Activated T-helper 1 cell treated with Interleukin-2 at 50 U/mL for 16 hours (primary cell): ENCODE results near the gene CGB7.
A peak's percentile ranks its signal among the peaks of the same experiment; 100 is the strongest.
"Not testable (repeated sequence)": the region's sequence is repeated elsewhere in the genome, so short reads cannot be mapped to it uniquely, and the experiment has no call there.

Experiments used
- DNase-seq: peaks from one replicate; pipeline ENCODE4 v3.0.0-alpha.2; 2020; ENCODE audit warnings: low read depth

CGB7 gene

GRCh38 chr19:49073514-49074378 lies 16.2 kb upstream of the CGB7 start:
- DNase-seq = no peak

- no peak for DNase-seq
These were observed 14.5 kb upstream of the CGB7 start for GRCh38 chr19:49071860-49072547.

- DNase-seq = no peak
These were observed 12.9 kb upstream of the CGB7 start for GRCh38 chr19:49070416-49070815.

GRCh38 chr19:49069026-49069425 lies 11.5 kb upstream of the CGB7 start:
- no peak for DNase-seq

- DNase-seq = no peak
These were observed 10.0 kb upstream of the CGB7 start for GRCh38 chr19:49067554-49067953.

GRCh38 chr19:49065905-49066512 lies 8.5 kb upstream of the CGB7 start:
- DNase-seq = no peak

GRCh38 chr19:49064768-49065611 lies 7.4 kb upstream of the CGB7 start, which contains the start of gene NTF4:
NTF4 (minus strand) TSS chr19:49064818; CDS start chr19:49061997, 2,821 bp downstream.
- DNase-seq = no peak

- DNase-seq = no peak
These were observed 6.6 kb upstream of the CGB7 start for GRCh38 chr19:49064029-49064629.

- DNase-seq = no peak
These were observed 3.9 kb upstream of the CGB7 start for GRCh38 chr19:49061445-49061844.

GRCh38 chr19:49061000-49061399 lies 3.5 kb upstream of the CGB7 start:
- DNase-seq = no peak

GRCh38 chr19:49059053-49059452 lies 1.5 kb upstream of the CGB7 start:
- DNase-seq = no peak

- no peak for DNase-seq
These were observed 1.0 kb upstream of the CGB7 start for GRCh38 chr19:49058562-49058961.

GRCh38 chr19:49056902-49057596 lies 500 bp downstream of the CGB7 start:
- not testable (repeated sequence) for DNase-seq

- DNase-seq = peak; percentile 33
These were observed 1.2 kb downstream of the CGB7 start for GRCh38 chr19:49056101-49056901.

- DNase-seq = not testable (repeated sequence)
These were observed 7.0 kb downstream of the CGB7 start for GRCh38 chr19:49050376-49051033.

- not testable (repeated sequence) for DNase-seq
These were observed 7.7 kb downstream of the CGB7 start for GRCh38 chr19:49049834-49050233.

GRCh38 chr19:49049011-49049410 lies 8.5 kb downstream of the CGB7 start, which contains the start of gene CGB8:
CGB8 (minus strand) TSS chr19:49049111; CDS start chr19:49048739, 372 bp downstream.
- DNase-seq = not testable (repeated sequence)

GRCh38 chr19:49043548-49043947 lies 14.0 kb downstream of the CGB7 start, which contains the start of gene CGB5:
CGB5 (plus strand) TSS chr19:49043848; CDS start chr19:49044210, 362 bp downstream.
- not testable (repeated sequence) for DNase-seq

GRCh38 chr19:49042666-49043065 lies 14.9 kb downstream of the CGB7 start:
- DNase-seq = not testable (repeated sequence)
